IMR-90 (cell line): Measurements from ENCODE around the gene SIK2. TPM values are rescaled to one million over a fixed set of nuclear protein-coding genes. Genes with fewer than 3 reads are reported as not detected.
A peak's percentile ranks its signal among the peaks of the same experiment; 100 is the strongest.

Experiments used
- ATAC-seq: fragments of 200-7000 bp; cut with Tn5 transposase; 2 replicates; pipeline ENCODE4 v1.9.1; 2020; ENCODE audit warnings: low read depth, mild to moderate bottlenecking, moderate library complexity
- BruUV-seq: library from RNA; stranded (reverse); fragments of 400-500 nt; replicated peaks from 2 replicates; lab custom pipeline; 2021; lab: Mats Ljungman, UMichigan
- CTCF ChIA-PET: fragments of 300-600 bp; formaldehyde crosslinking; extraction: SDS; loops from one replicate; lab custom pipeline; 2021; ENCODE audit warnings: antibody characterized with exemption; lab: Yijun Ruan, JAX
- POLR2A ChIA-PET: fragments of 300-600 bp; sonication (Branson Sonifier 250); formaldehyde crosslinking; loops from one replicate; lab custom pipeline; 2022; ENCODE audit warnings: antibody characterized with exemption; ENCODE audit not compliant: unreplicated experiment; lab: Charles Lee
- DNase-seq: peaks from one replicate; pipeline ENCODE4 v3.0.0; 2013
- H2AFZ ChIP-seq: replicated peaks from 2 replicates; pipeline ENCODE3; 2013; ENCODE audit warnings: low read length, mild to moderate bottlenecking; ENCODE audit not compliant: poor library complexity
- H2AK5ac ChIP-seq: 2 replicates; pipeline ENCODE4 v1.6.1; 2013; ENCODE audit warnings: low read depth, low read length, inconsistent platforms
- H2AK9ac ChIP-seq: replicated peaks from 2 replicates; pipeline ENCODE3; 2013; ENCODE audit warnings: mild to moderate bottlenecking, low read depth, low read length, moderate library complexity; ENCODE audit not compliant: poor library complexity
- H2BK120ac ChIP-seq: 2 replicates; pipeline ENCODE4 v1.6.1; 2013; ENCODE audit warnings: low read depth, low read length, inconsistent platforms
- H2BK15ac ChIP-seq: 3 replicates; pipeline ENCODE4 v1.6.1; 2013; ENCODE audit warnings: low read depth, low read length, inconsistent platforms
- H2BK20ac ChIP-seq: 2 replicates; pipeline ENCODE4 v1.6.1; 2013; ENCODE audit warnings: low read depth, mild to moderate bottlenecking, inconsistent platforms, low read length, moderate library complexity
- H2BK5ac ChIP-seq: 2 replicates; pipeline ENCODE4 v1.6.1; 2013; ENCODE audit warnings: mild to moderate bottlenecking, low read depth, low read length, inconsistent platforms; ENCODE audit not compliant: poor library complexity, severe bottlenecking
- H3K14ac ChIP-seq: replicated peaks from 2 replicates; pipeline ENCODE4 v1.6.1; 2013; ENCODE audit warnings: low read depth, low read length, inconsistent platforms
- H3K18ac ChIP-seq: 2 replicates; pipeline ENCODE4 v1.6.1; 2013; ENCODE audit warnings: low read depth, low read length, control low read depth
- H3K23ac ChIP-seq: 2 replicates; pipeline ENCODE4 v1.6.1; 2013; ENCODE audit warnings: low read depth, low read length, inconsistent platforms
- H3K27ac ChIP-seq: 2 replicates; pipeline ENCODE4 v1.5.1; 2013; ENCODE audit warnings: mild to moderate bottlenecking, control low read depth, low read length; ENCODE audit not compliant: insufficient read depth
- H3K27me3 ChIP-seq: 2 replicates; pipeline ENCODE4 v1.6.1; 2013; ENCODE audit warnings: low read length; ENCODE audit not compliant: control insufficient read depth, insufficient read depth
- H3K36me3 ChIP-seq: 2 replicates; pipeline ENCODE4 v1.6.1; 2013; ENCODE audit warnings: low read length, mixed read lengths; ENCODE audit not compliant: control insufficient read depth, insufficient read depth
- H3K4ac ChIP-seq: 2 replicates; pipeline ENCODE4 v1.6.1; 2013; ENCODE audit warnings: low read depth, low read length, inconsistent platforms
- H3K4me1 ChIP-seq: 2 replicates; pipeline ENCODE4 v1.6.1; 2013; ENCODE audit warnings: low read length, mixed read lengths; ENCODE audit not compliant: control insufficient read depth, insufficient read depth
- H3K4me2 ChIP-seq: 2 replicates; pipeline ENCODE4 v1.6.1; 2013; ENCODE audit warnings: low read depth, mild to moderate bottlenecking, control low read depth, low read length, moderate library complexity
- H3K4me3 ChIP-seq: 2 replicates; pipeline ENCODE4 v1.5.1; 2013; ENCODE audit warnings: low read depth, mild to moderate bottlenecking, control low read depth, low read length, moderate library complexity; ENCODE audit not compliant: insufficient read depth
- H3K56ac ChIP-seq: 2 replicates; pipeline ENCODE4 v1.6.1; 2013; ENCODE audit warnings: low read length, inconsistent platforms; ENCODE audit not compliant: insufficient read depth; ENCODE audit errors: extremely low read depth
- H3K79me1 ChIP-seq, 2 experiments: 2 replicates each; pipeline ENCODE4 v1.6.1; 2013; ENCODE audit warnings: low read length in 2 of 2, inconsistent platforms in 1 of 2, low read depth in 1 of 2
- H3K9ac ChIP-seq: 2 replicates; pipeline ENCODE4 v1.6.1; 2013; ENCODE audit warnings: low read depth, low read length, control low read depth
- H3K9me1 ChIP-seq: 2 replicates; pipeline ENCODE4 v1.6.1; 2013; ENCODE audit warnings: low read length, inconsistent platforms; ENCODE audit not compliant: insufficient read depth
- H3K9me3 ChIP-seq: 2 replicates; pipeline ENCODE4 v1.6.1; 2013; ENCODE audit warnings: low read length; ENCODE audit not compliant: control insufficient read depth, insufficient read depth
- H4K20me1 ChIP-seq: 2 replicates; pipeline ENCODE4 v1.6.1; 2013; ENCODE audit warnings: low read length, inconsistent platforms; ENCODE audit not compliant: insufficient read depth
- H4K5ac ChIP-seq: 2 replicates; pipeline ENCODE4 v1.6.1; 2013; ENCODE audit warnings: mild to moderate bottlenecking, low read depth, low read length, control low read depth
- H4K8ac ChIP-seq, 2 experiments: 2 replicates each; pipeline ENCODE4 v1.6.1; 2013; ENCODE audit warnings: low read depth in 2 of 2, low read length in 2 of 2, control low read depth in 1 of 2, inconsistent platforms in 1 of 2
- H4K91ac ChIP-seq: 2 replicates; pipeline ENCODE4 v1.6.1; 2013; ENCODE audit warnings: low read depth, low read length, inconsistent platforms; ENCODE audit not compliant: insufficient read depth
- BHLHE40 ChIP-seq: fragments of 150-350 bp; IDR thresholded peaks from 2 replicates; pipeline ENCODE4 v1.6.1; 2016; ENCODE audit warnings: mild to moderate bottlenecking, low read depth, low read length
- CHD1 ChIP-seq: IDR thresholded peaks from 2 replicates; pipeline ENCODE4 v1.6.1; 2012; ENCODE audit warnings: low read depth, low read length, improper control_type of control experiment
- MAFK ChIP-seq: IDR thresholded peaks from 2 replicates; pipeline ENCODE4 v1.6.1; 2012; ENCODE audit warnings: low read depth, low read length, improper control_type of control experiment
- MAZ ChIP-seq: IDR thresholded peaks from 2 replicates; pipeline ENCODE4 v1.6.1; 2012; ENCODE audit warnings: low read depth, mild to moderate bottlenecking, low read length, improper control_type of control experiment, moderate library complexity, borderline replicate concordance
- POLR2A ChIP-seq: IDR thresholded peaks from 2 replicates; pipeline ENCODE4 v1.6.1; 2012; ENCODE audit warnings: mild to moderate bottlenecking, low read depth, low read length
- RAD21 ChIP-seq: IDR thresholded peaks from 2 replicates; pipeline ENCODE4 v1.6.1; 2012; ENCODE audit warnings: low read length, improper control_type of control experiment
- RCOR1 ChIP-seq: IDR thresholded peaks from 2 replicates; pipeline ENCODE4 v1.6.1; 2012; ENCODE audit warnings: mild to moderate bottlenecking, low read length, improper control_type of control experiment; ENCODE audit not compliant: insufficient replicate concordance
- RFX5 ChIP-seq: IDR thresholded peaks from 2 replicates; pipeline ENCODE4 v1.8.0; 2012; ENCODE audit warnings: low read depth, mild to moderate bottlenecking, low read length, moderate library complexity
- SMC3 ChIP-seq: fragments of 150-350 bp; IDR thresholded peaks from 2 replicates; pipeline ENCODE4 v1.6.1; 2016; ENCODE audit warnings: low read depth, mild to moderate bottlenecking, antibody characterized with exemption, low read length, moderate library complexity
- WGBS, 2 experiments: methylation state at CpG; one replicate each; pipeline versions ENCODE4 v1.1.5 to v1.1.7; 2013; ENCODE audit warnings: missing lambda C conversion rate in 2 of 2; ENCODE audit not compliant: insufficient read length in 1 of 2; ENCODE audit errors: extremely low coverage in 2 of 2; 5-methylcytosine and 5-hydroxymethylcytosine counted together
- dilution Hi-C: fragments of 300-500 bp; cut with HindIII; formaldehyde crosslinking; loops from one replicate; pipeline ENCODE4 v1.14.3; 2018; ENCODE audit warnings: low sequenced_read_pairs; ENCODE audit not compliant: unreplicated experiment
- in situ Hi-C: fragments of 300-500 bp; cut with MboI; formaldehyde crosslinking; loops from 3 replicates; pipeline ENCODE4 v1.14.3; 2019; ENCODE audit warnings: low sequenced_read_pairs, inconsistent platforms, mixed read lengths
- intact Hi-C: fragments of 100-400 bp; cut with micrococcal nuclease; formaldehyde crosslinking; loops from 2 replicates; pipeline ENCODE4 v1.10.0; 2022
- polyA plus RNA-seq, 3 experiments: library from polyadenylated mRNA; depleted of rRNA; stranded (reverse); fragments of >200 nt; gene quantifications; 2 replicates each; pipeline ENCODE4 v1.2.3, GENCODE V29; 2012; ENCODE audit warnings: low replicate concordance in 1 of 3
- total RNA-seq: library from RNA; depleted of rRNA; stranded (reverse); fragments of >200 nt; gene quantifications from 2 replicates; pipeline ENCODE4 v1.2.3, GENCODE V29; 2012
- TF ChIP-seq, protein P1 (sequence below): fragments of 150-350 bp; IDR thresholded peaks from 2 replicates; pipeline ENCODE4 v1.6.1; 2017; ENCODE audit warnings: mild to moderate bottlenecking, antibody characterized with exemption, low read length, low read depth
- TF ChIP-seq, protein P2 (sequence below): fragments of 150-350 bp; IDR thresholded peaks from 2 replicates; pipeline ENCODE4 v1.6.1; 2016; ENCODE audit warnings: low read depth, mild to moderate bottlenecking, low read length, moderate library complexity, borderline replicate concordance

Gene SIK2
- total and polyA plus RNA-seq, 2 of the 4 experiments (the other 2 are of a cell fraction) = 7.9 to 10.4 TPM

DNA sequence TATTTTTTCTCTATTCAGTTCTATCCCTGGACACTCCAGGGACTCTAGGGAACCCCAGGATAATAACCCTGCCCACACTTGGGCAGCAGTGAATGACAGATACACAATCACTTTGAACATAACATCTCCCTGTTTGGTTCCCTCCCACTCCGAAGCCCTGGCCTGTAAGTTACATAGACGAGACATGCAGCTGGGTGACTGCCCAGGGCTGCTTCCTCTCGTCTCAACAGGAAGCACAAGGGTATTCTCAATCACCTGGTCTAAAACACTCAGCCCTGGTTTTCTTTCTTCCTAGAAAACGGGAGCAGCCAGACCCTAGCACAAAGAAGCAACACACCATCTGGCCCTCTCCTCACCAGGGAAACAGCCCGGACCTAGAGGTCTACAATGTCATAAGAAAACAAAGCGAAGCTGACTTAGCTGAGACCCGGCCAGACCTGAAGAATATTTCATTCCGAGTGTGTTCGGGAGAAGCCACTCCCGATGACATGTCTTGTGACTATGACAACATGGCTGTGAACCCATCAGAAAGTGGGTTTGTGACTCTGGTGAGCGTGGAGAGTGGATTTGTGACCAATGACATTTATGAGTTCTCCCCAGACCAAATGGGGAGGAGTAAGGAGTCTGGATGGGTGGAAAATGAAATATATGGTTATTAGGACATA is 42.3 kb upstream of the SIK2 start (continued):
- no peak for TF ChIP-seq BHLHE40

DNA sequence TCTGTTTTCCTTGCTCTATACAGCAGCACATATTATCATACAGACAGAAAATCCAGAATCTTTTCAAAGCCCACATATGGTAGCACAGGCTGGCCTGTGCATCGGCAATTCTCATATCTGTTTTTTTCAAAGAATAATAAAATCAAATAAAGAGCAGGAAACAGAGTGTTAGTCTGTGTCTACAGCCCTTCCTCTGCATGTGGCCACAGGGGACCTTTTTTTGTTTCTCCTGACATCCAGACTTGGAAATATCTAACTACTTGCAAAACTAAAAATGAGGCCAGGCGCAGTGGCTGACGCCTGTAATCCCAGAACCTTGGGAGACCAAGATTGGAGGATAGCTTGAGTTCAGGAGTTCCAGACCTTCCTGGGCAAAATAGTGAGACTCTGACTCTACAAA is 41.4 kb upstream of the SIK2 start:
- peak overlapping the region; percentile 98 for H2BK5ac ChIP-seq
- no peak overlapping the region for H2AFZ ChIP-seq
- peak overlapping the region; percentile 95; the same call in 2 of the 3 replicates for H2BK15ac ChIP-seq
- peak overlapping the region; percentile 65 for H3K14ac ChIP-seq
- H3K9me1 ChIP-seq = peaks cover 15% of the 10 kb centered on the region
- ChIA-PET POLR2A (no interaction called here), CTCF (interaction anchor here (1.0 kb wide), 1 partner anchor 106 kb away, joined by 3 read pairs; no protein-coding TSS in a partner anchor)
- H4K8ac ChIP-seq = peak overlapping the region; percentile 43 to 68
- H2AK5ac ChIP-seq = peak overlapping the region; percentile 93
- in situ Hi-C loops (no loop called here), intact Hi-C loops (no loop called here), dilution Hi-C loops (no loop called here)
- H3K79me1 ChIP-seq = peaks cover 6 to 32% of the 10 kb centered on the region in 2 experiments
- H3K36me3 ChIP-seq = peaks cover 34% of the 10 kb centered on the region
- H3K4me1 ChIP-seq = peaks cover 41% of the 10 kb centered on the region
- DNase-seq (no peak), ATAC-seq (no peak)
- peak overlapping the region; percentile 79 for H3K4ac ChIP-seq
- peaks cover 2% of the 10 kb centered on the region; the same call in 1 of the 2 replicates for H3K9me3 ChIP-seq
- TF ChIP-seq POLR2A (no peak), SMC3 (no peak), MAZ (no peak), RCOR1 (no peak), RFX5 (no peak), BHLHE40 (no peak), CHD1 (no peak), RAD21 (no peak), MAFK (no peak)
- TF ChIP-seq, protein P1, sequence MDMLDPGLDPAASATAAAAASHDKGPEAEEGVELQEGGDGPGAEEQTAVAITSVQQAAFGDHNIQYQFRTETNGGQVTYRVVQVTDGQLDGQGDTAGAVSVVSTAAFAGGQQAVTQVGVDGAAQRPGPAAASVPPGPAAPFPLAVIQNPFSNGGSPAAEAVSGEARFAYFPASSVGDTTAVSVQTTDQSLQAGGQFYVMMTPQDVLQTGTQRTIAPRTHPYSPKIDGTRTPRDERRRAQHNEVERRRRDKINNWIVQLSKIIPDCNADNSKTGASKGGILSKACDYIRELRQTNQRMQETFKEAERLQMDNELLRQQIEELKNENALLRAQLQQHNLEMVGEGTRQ = no peak
- TF ChIP-seq, protein P2, sequence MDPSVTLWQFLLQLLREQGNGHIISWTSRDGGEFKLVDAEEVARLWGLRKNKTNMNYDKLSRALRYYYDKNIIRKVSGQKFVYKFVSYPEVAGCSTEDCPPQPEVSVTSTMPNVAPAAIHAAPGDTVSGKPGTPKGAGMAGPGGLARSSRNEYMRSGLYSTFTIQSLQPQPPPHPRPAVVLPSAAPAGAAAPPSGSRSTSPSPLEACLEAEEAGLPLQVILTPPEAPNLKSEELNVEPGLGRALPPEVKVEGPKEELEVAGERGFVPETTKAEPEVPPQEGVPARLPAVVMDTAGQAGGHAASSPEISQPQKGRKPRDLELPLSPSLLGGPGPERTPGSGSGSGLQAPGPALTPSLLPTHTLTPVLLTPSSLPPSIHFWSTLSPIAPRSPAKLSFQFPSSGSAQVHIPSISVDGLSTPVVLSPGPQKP = no peak
- H3K27me3 ChIP-seq = no peaks in the 10 kb centered on the region
- peak overlapping the region; percentile 67; the same call in 1 of the 2 replicates for H4K5ac ChIP-seq
- no peak overlapping the region for H3K4me2 ChIP-seq
- peak overlapping the region; percentile 75 for H3K27ac ChIP-seq
- BruUV-seq = no TSS peak
- H3K23ac ChIP-seq = peak overlapping the region; percentile 61
- peaks cover 3% of the 10 kb centered on the region; the same call in 1 of the 2 replicates for H4K20me1 ChIP-seq
- H3K4me3 ChIP-seq = no peak overlapping the region
- H3K18ac ChIP-seq = peak overlapping the region; percentile 91
- H4K91ac ChIP-seq = peak overlapping the region; percentile 96
- peak overlapping the region; percentile 15; the same call in 1 of the 2 replicates for H3K9ac ChIP-seq
- 100% methylated on average over 1 of the region's 3 CpGs; no CpG with 5 or more reads in 1 of the 2 experiments for WGBS, 2 experiments
- H2BK120ac ChIP-seq = peak overlapping the region; percentile 94
- peak overlapping the region; percentile 61; the same call in 1 of the 2 replicates for H3K56ac ChIP-seq
- H2AK9ac ChIP-seq = no peak overlapping the region
- H2BK20ac ChIP-seq = peak overlapping the region; percentile 95
